HG03196 (cell line): Measurements from ENCODE around the gene CREB5.

ENCODE experiments used
- ATAC-seq: cut with Tn5 transposase; IDR thresholded peaks from one replicate; pipeline ENCODE4 v1.9.1; 2021; ENCODE audit not compliant: unreplicated experiment

Gene CREB5

GRCh38 chr7:28872226-28872625, 459.9 kb downstream of the CREB5 start:
- ATAC-seq = no peak

GRCh38 chr7:28873365-28873764, 461.0 kb downstream of the CREB5 start:
- ATAC-seq = no peak

GRCh38 chr7:28874001-28874400, 461.7 kb downstream of the CREB5 start:
- no peak for ATAC-seq
